Lung (tissue), 12 donors: ENCODE results near the gene SLC2A2. TPM values are rescaled to one million over a fixed set of nuclear protein-coding genes. Genes with fewer than 3 reads are reported as not detected.

ENCODE experiments used
- ATAC-seq: fragments of 200-7000 bp; cut with Tn5 transposase; one replicate; pipeline ENCODE4 v1.9.1; 2020; ENCODE audit warnings: moderate number of reproducible peaks; ENCODE audit not compliant: insufficient read depth, low FRiP score
- DNase-seq, 3 donors: peaks; one replicate each; pipeline ENCODE4 v3.0.0-alpha.2; 2013 to 2017
- H3K27ac ChIP-seq, 2 donors: one replicate each; pipeline ENCODE4 v1.5.1; 2013; ENCODE audit warnings: mild to moderate bottlenecking in 2 of 2, moderate library complexity in 2 of 2, control low read depth in 1 of 2, inconsistent platforms in 1 of 2, low read depth in 1 of 2, low read length in 1 of 2
- H3K27me3 ChIP-seq, 3 donors: one replicate each; pipeline ENCODE4 v1.5.1; 2013; ENCODE audit warnings: low read length in 2 of 3; ENCODE audit not compliant: control insufficient read depth in 3 of 3, insufficient read depth in 3 of 3
- H3K36me3 ChIP-seq, 4 donors: one replicate each; pipeline ENCODE4 v1.5.1; 2013; ENCODE audit warnings: low read length in 4 of 4, mild to moderate bottlenecking in 1 of 4, moderate library complexity in 1 of 4; ENCODE audit not compliant: control insufficient read depth in 4 of 4, insufficient read depth in 4 of 4
- H3K4me1 ChIP-seq, 5 donors: one replicate each; pipeline ENCODE4 v1.5.1; 2013; ENCODE audit warnings: low read length in 5 of 5, mild to moderate bottlenecking in 2 of 5, moderate library complexity in 1 of 5; ENCODE audit not compliant: control insufficient read depth in 5 of 5, insufficient read depth in 5 of 5
- H3K4me3 ChIP-seq: one replicate; pipeline ENCODE4 v1.5.1; 2013; ENCODE audit warnings: mild to moderate bottlenecking, control low read depth, moderate library complexity
- H3K9ac ChIP-seq, 2 donors: one replicate each; pipeline ENCODE4 v1.5.1; 2013; ENCODE audit warnings: low read length in 2 of 2, control low read depth in 1 of 2; ENCODE audit not compliant: insufficient read depth in 1 of 2
- H3K9me3 ChIP-seq, 4 donors: one replicate each; pipeline ENCODE4 v1.5.1; 2013; ENCODE audit warnings: low read length in 3 of 4, mild to moderate bottlenecking in 1 of 4, moderate library complexity in 1 of 4; ENCODE audit not compliant: control insufficient read depth in 4 of 4, insufficient read depth in 3 of 4
- WGBS, 2 donors: extraction: QIAGEN DNeasy Blood & Tissue Kit; methylation state at CpG; one replicate each; pipeline ENCODE4 v1.1.7; 2013; 5-methylcytosine and 5-hydroxymethylcytosine counted together
- polyA plus RNA-seq, 2 donors: library from polyadenylated mRNA; stranded (reverse); fragments of 200-250 nt; gene quantifications; one replicate each; pipeline ENCODE4 v1.2.1, GENCODE V29; 2013
- total RNA-seq, 2 donors: library from RNA; depleted of rRNA in 1 of 2; stranded (reverse); fragments of >200 nt in 1 of 2; gene quantifications; one replicate each; pipeline ENCODE4 v1.2.1, GENCODE V29; 2014 to 2021
- TF ChIP-seq, protein P1 (sequence below): IDR thresholded peaks from 2 replicates; pipeline ENCODE4 v1.5.1; 2012; ENCODE audit warnings: mild to moderate bottlenecking; ENCODE audit errors: control extremely low read depth, extremely low read depth
- donor health status: control.
- donor health status: control.
- donor health status: Bipolar disorder and iron deficiency.
- donor health status: healthy.
- donor health status: DM: yes; HTN: yes; CAD: no.

Gene SLC2A2
- total and polyA plus RNA-seq, 4 donors, result 0.12 TPM; not detected in 3

DNA sequence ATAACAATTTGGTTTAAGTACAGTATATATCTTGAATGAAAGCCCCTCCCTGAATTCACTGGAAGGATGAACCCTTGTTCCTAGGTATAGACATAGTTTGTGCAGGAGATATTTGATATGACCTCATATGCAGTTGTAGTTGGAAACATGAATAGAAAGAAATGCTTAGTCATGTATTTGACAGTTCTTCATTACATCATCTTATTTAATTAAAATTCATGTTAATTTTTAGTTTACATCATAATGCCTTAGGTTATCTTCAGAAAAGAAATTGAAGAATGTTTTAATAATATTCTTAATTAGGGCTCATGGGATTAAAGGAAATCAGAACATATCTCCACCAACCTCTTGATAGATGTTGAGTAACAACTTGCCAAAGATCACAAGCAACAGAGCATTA, 19.2 kb downstream of the SLC2A2 start:
- Histone ChIP-seq H3K9me3 (no peaks in the 10 kb centered on the region), H3K9ac (no peak overlapping the region), H3K4me3 (no peak overlapping the region), H3K4me1 (peaks cover 0 to 3% (median 0%) of the 10 kb centered on the region in 5 donors), H3K27me3 (peaks cover 0 to 6% (median 0%) of the 10 kb centered on the region in 3 donors), H3K27ac (no peak overlapping the region), H3K36me3 (no peaks in the 10 kb centered on the region)
- DNase-seq (no peak), ATAC-seq (no peak)
- TF ChIP-seq, protein P1, sequence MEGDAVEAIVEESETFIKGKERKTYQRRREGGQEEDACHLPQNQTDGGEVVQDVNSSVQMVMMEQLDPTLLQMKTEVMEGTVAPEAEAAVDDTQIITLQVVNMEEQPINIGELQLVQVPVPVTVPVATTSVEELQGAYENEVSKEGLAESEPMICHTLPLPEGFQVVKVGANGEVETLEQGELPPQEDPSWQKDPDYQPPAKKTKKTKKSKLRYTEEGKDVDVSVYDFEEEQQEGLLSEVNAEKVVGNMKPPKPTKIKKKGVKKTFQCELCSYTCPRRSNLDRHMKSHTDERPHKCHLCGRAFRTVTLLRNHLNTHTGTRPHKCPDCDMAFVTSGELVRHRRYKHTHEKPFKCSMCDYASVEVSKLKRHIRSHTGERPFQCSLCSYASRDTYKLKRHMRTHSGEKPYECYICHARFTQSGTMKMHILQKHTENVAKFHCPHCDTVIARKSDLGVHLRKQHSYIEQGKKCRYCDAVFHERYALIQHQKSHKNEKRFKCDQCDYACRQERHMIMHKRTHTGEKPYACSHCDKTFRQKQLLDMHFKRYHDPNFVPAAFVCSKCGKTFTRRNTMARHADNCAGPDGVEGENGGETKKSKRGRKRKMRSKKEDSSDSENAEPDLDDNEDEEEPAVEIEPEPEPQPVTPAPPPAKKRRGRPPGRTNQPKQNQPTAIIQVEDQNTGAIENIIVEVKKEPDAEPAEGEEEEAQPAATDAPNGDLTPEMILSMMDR, result no peak

DNA sequence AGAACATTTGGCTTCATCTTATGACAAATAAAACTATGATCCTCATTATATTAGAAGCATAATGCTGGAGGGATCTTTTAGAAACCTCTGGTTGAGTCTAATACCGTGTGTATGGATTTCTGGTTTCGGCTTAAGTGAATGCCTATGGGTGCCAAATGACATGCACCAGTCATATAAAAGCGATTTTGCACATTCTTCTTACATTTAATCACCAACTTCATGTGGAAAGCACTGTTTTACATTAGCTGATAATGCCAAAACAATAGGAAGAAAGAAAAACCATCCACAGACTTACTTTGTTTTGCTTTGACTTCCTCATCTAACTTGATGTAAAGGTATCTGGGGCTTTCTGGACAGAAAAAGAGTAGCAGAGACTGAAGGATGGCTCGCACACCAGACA, 20.9 kb downstream of the SLC2A2 start:
- Histone ChIP-seq H3K9me3 (no peaks in the 10 kb centered on the region), H3K27ac (no peak overlapping the region), H3K4me3 (no peak overlapping the region), H3K9ac (no peak overlapping the region), H3K4me1 (peaks cover 0 to 5% (median 0%) of the 10 kb centered on the region in 5 donors), H3K36me3 (no peaks in the 10 kb centered on the region), H3K27me3 (peaks cover 0 to 6% (median 0%) of the 10 kb centered on the region in 3 donors)
- no peak for ATAC-seq
- TF ChIP-seq, protein P1, result no peak
- no peak for DNase-seq
- WGBS, 2 donors, result 85 to 92% methylated on average over 4 of the region's 4 CpGs

DNA sequence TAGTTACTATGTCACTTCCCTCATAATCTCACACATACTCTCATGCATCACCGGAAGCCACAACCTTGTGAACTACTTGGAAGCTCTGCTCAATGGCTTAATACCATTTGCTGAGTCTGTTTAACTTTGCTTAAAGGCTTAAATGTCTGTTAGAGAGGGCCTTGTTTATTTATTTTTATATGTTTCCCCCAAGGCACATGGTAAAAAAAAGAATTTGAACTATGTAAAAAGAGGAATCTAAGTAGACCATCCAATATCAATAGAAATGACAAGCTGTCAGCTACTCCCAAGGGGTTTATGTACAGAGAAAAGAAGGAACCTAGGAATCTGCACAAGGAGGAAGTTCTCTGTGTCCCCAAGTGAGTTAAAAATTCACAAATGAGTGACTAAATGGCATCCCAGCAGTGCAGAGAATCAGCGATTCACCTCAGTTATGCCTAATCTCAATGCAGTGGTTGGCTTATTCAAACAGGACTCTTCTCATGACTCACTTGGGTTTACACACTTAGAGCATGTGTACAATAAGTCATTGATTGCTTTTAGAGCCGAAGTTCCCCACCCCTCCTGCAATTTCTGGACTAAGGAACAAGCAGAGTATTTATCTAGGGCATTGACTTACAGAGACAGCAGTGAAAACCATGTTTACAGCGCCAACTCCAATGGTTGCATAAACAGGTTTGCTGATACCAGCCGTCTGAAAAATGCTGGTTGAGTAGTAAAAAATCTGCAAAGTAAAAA, 24.4 kb downstream of the SLC2A2 start:
- DNase-seq (peak in 2 of 3 donors; percentile 14 to 31), ATAC-seq (peak; percentile 56)
- WGBS, 2 donors, result 59 to 83% methylated on average over 5 of the region's 5 CpGs
- no peaks in the 10 kb centered on the region for H3K36me3 ChIP-seq
- H3K4me1 ChIP-seq, result peaks cover 0 to 5% (median 0%) of the 10 kb centered on the region in 5 donors
- H3K9ac ChIP-seq, result no peak overlapping the region
- TF ChIP-seq, protein P1, result no peak
- peaks cover 0 to 3% (median 0%) of the 10 kb centered on the region in 3 donors for H3K27me3 ChIP-seq
- H3K4me3 ChIP-seq, result no peak overlapping the region
- H3K27ac ChIP-seq, result no peak overlapping the region
- H3K9me3 ChIP-seq, result no peaks in the 10 kb centered on the region
